SH-SY5Y (cell line): ENCODE measurements around the gene DHRS3.

ENCODE experiments used
- GATA2 ChIP-seq: IDR thresholded peaks from 2 replicates; pipeline ENCODE4 v1.6.1; 2011; ENCODE audit warnings: mild to moderate bottlenecking, low read depth, low read length
- GATA3 ChIP-seq: IDR thresholded peaks from 2 replicates; pipeline ENCODE4 v1.6.1; 2011; ENCODE audit warnings: low read depth, mild to moderate bottlenecking, low read length, moderate library complexity

DHRS3 gene

DNA sequence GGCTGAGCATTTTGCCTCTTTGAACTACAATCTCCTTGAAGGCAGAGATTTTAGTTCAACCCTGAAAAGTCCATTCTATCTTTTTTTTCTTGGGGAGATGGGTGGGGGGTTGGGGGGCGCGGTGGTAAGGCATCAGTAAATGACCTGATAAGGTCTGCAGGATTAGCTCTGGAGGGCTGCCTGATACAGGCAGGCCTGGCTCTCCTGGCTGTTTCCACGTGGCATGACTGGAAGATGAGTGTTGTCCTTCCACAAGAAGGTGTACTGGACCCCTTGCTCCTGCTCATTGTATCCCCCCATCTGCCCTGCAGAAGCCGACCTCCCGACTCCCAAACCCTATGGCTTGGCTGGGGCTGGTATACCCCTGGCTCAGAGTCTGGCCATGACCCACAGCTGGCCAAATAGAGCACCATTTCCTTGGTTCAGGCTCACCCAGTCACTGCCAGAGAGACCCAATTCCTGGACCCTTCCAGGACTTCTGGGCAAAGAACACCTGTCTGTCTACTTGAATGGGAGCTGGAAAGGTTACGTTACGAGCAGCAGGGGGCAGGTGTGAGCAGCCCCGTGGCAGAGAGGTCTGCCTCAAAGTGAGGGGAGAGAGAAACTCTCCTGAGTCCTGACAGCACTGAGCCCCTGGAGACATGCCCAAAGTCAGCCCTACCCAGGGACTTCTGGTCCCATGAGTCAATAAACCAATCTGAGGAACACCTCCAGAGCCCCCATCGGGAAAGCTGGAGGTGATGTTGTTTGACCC lies 17.0 kb downstream of the DHRS3 start:
- TF ChIP-seq GATA3 (no peak), GATA2 (no peak)

DNA sequence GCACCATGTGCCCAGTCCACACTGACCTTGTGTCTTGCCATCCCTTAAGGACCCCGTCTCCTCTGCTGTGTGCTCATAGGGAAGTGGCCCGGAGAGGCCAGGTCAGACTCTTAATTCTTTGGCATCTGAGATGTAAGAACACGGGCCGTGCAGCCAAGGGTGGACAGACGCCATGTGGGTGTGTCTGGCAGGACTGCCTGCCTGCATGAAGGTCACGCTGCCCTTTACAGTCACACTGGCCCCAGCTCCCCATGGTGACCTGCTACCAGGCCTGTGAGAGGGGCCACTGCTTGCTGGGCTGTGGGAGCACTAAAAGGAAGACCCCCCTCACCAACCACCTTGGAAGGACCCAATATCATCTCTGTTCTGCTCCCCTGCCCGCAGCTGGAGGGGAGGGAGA lies 17.7 kb downstream of the DHRS3 start:
- TF ChIP-seq GATA2 (no peak), GATA3 (no peak)

DNA sequence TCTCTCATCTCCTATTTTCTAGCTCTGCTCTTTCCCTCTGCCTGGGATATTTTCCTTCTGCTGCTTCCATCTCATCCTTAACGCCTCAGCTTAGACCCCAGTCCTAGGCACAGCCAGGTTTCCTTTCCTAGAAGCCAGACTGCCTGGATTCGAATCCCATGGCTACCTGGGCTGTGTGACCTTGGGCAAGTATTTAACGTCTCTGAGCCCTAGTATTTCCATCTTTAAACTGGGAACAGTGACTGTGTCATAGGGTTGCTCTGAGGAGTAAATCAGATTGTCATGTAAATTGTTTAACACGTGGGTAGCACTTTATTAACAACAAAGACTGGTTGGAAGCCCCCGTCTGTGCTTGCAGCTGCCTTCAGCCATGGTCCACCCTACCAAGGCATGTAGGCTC lies 18.4 kb downstream of the DHRS3 start:
- TF ChIP-seq GATA2, result no peak
- TF ChIP-seq GATA3, result no peak

DNA sequence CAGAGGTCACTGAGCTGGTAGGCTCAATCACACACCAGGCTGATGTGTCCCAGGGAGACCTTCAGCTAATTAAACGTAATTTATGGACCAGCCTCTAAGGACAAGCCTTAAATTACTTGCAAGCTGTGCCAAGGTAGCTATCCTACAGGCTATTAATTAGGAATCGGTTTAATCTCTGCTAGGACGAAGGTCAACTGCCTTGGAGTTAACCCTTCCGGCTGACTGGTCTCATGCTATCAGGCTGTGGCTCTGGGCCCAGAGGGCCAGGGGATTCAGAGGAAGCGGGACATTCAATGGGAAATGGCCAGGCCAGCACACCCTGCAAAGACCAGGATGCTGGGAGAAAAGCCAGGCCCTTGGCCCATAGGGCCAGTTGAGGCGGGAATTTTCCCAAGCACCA lies 19.0 kb downstream of the DHRS3 start:
- TF ChIP-seq GATA3 (no peak), GATA2 (no peak)

DNA sequence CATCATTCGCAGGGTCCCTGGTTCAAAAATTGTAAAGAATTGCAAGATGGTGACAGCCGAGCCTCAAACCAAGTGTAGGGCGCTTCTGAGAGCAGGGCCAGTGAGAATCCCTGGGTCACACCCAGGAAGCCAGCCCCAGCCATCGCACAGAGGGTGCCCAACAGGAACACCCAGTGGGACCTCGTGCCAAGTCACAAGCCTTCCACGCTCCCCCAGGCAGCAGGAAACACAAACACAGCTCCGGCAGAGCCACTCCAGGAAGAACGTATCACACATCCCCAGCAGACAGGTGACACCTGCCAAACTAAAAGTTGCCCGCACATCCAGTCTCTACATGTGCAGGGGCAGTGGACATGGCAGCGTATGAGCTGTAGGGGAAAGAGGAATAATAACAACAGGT lies 20.2 kb downstream of the DHRS3 start:
- TF ChIP-seq GATA2 (no peak), GATA3 (no peak)

DNA sequence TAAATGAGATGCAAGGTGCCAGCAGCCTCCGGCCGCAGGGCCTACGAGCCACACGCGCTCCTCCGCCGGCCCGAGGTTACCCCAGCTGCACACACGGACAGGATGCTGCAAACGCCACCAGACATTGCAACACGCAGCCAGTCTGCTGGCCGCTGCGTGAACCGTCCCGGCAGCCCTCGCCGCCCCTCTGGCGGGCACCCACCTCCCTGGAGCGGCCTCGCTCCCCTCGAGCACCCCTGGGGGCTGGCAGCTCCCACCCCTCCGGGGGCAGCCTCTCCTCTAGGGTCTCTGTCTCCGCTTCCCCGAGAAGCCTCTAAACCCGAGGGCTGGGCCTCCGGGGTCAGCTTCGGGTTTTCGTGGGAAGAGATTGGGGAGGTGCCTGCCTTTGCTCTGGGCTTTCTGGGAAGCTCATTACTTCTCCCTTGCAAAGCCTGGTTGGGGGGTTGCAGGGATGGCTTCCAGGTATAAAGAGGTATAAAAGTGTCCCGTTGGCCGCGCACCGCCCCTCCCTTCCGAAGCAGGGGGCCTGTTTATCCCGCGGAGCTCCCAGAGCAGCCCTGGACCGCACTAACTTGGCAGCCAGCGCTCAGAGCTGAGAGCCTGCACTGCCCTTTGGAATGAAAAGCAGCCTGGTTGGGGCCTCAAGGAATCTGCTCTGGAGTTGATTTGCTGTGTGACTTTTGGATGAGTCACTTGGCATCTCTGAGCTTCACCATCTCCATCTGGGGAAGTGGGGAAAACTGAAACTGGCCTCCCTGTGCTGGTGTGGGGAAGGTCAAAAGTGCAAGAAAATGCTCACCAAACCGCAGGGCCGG lies 21.8 kb downstream of the DHRS3 start:
- no peak for TF ChIP-seq GATA2
- TF ChIP-seq GATA3, result no peak

DNA sequence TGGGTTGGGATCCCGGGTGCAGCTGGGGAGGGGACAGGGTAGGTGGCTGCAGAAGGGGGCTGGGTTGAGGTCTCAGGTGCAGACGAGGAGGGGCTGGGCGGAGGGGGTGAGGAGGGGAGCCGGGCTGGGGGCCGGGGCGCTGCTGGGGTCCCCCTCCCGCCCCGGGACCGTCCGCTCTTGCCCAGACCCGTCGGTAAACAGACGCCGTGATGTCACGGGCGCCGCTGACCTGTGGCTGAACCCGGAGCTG lies 22.3 kb downstream of the DHRS3 start:
- TF ChIP-seq GATA3 (no peak), GATA2 (no peak)

DNA sequence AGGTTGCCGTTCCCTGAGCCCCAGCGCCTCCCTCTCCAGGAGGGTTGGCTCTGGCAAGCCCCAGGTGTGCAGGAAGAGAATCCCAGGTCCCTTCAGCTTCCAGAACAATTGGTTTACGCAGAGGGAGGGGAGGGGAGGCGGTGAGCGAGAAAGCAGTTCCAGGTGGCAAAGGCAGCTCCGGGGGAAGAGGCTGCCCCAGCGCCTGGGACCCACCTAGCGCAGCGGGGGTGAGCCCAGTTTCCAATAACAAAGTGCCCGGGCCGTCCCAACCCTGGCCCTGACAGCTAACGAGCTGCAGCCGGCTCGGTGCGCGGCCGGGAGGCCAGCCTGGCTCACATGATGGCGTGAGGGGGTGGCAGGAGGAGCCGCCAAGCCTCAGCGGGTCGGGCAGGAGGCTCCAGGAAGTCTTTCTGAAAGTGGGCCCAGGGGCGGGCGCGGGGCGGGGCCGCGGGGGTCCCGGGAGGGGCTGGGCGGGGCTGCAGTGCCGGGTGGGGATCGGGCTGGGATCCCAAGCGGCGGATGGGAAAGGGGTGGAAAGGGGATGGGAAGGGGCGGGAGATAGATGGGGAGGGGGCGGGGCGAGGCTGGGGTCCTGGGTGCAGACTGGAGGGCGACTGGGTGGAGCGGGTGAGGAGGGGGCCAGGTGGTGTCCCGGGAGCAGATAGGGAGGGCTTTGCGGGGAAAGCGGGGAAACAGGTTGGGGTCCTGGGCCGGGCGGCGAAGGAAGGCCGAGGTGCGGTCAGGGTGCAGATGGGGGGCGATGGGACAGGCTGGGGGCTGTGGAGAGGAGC lies 22.8 kb downstream of the DHRS3 start:
- TF ChIP-seq GATA3, result no peak
- no peak for TF ChIP-seq GATA2

DNA sequence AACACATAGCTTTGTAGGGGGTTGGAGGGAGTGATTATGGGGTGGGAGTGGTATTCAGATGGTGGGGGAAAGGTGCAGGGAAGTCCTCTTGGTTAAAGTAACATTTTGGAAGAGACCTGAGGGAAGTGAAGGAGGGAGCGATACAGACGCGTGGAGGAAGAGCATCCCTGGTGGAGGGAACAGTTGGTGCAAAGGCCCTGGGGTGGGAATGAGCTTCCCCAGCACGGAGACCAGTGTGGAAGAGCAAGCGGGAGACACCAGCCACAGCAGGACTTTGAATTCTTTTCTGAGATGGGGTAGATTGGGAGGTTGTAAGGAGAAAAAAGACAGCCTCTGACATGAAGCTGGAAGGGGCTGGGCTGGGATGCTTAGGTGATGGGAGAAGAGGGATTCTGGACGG lies 23.5 kb downstream of the DHRS3 start:
- no peak for TF ChIP-seq GATA2

DNA sequence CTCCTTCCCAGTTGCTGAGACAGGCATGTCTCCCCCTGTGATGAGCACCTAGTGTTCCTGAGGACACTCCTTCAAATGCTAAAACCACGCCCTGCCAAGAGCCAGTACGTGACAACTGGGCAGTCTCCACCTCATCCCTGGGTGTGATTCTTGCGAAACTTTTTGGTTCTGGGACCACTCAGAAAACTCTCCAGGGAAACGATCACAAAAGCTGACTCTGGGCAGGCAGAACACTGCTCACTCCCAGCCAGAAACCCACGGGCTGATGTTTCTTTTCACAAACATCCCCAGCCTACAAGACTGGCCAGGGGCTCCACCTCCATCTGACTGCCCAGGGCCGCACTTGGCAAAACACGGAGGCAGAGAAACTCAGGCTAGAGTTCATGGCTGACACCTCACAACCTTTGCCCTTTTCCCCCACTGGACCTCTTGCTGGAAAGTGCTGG lies 24.4 kb downstream of the DHRS3 start:
- no peak for TF ChIP-seq GATA2
- TF ChIP-seq GATA3, result no peak

DNA sequence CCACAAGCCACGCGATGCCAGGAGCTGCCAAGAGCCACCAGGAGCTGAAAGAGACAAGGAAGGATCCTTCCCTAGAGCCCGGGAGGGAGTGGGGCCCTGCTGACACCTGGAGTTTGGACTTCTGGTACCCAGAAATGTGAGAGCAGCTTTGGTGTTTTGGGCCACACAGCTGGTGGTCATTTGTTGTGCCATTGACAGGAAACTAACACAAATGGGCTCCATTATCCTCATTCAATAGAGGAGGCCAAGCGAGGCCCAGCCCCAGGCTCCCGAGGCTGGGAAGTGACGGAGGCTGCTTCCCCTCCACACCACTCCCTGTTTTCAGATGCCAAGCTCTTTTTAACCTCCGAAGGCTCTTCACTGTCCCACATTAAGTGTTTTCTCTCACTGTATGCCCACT lies 25.5 kb downstream of the DHRS3 start:
- TF ChIP-seq GATA2 (no peak), GATA3 (no peak)

DNA sequence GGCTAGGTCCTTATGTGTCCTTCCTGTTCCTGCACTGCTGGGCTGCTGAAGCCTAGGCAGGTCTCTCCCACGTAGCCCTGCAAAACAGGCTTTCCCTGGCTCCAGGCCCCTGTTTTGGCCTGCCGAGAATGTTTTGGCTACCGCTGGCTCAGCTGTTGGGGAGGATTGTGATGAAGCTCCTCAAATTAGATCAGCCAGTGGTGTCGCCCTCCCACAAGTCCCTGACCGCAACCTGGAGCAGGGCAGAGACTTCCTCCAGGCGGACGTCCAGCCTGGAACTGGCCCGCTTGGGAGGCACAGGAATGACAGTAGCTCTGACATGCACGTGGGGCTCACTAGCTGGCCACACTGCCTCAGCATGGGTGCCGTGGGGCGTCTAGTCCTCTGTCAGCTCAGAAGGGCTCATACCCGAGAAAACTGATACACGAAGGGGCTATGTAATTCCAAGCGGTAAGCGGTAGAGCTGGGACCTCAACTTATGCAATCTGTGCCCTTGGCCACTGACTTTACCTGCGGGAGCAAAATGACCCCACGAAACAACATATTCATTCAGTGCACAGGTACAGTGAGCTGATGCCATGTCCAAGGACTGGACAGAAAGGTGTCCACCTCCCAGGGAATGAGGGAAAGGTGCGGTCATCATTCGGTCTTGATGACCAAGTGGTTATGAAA lies 26.6 kb downstream of the DHRS3 start:
- TF ChIP-seq GATA2 (no peak), GATA3 (no peak)

DNA sequence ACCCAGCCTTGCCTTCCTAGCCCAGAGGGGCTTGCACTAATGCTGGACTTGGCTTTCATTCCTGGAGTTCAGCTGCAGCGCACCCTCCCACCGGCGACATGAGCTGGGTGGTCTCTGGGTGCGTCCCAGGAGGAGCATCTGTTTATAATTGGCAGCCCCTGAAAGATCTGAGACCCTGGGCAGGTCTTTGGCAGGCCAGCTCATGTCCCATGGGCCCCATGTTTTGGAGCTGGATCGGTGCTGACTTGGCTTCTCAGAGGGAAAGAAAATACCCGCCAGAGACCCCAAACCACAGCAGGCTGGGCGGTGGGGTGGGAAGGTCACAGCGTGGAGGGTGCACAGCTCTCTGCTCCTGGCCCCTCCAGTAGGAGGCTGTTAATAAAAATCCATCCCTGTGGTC lies 29.3 kb downstream of the DHRS3 start:
- no peak for TF ChIP-seq GATA2
- no peak for TF ChIP-seq GATA3

DNA sequence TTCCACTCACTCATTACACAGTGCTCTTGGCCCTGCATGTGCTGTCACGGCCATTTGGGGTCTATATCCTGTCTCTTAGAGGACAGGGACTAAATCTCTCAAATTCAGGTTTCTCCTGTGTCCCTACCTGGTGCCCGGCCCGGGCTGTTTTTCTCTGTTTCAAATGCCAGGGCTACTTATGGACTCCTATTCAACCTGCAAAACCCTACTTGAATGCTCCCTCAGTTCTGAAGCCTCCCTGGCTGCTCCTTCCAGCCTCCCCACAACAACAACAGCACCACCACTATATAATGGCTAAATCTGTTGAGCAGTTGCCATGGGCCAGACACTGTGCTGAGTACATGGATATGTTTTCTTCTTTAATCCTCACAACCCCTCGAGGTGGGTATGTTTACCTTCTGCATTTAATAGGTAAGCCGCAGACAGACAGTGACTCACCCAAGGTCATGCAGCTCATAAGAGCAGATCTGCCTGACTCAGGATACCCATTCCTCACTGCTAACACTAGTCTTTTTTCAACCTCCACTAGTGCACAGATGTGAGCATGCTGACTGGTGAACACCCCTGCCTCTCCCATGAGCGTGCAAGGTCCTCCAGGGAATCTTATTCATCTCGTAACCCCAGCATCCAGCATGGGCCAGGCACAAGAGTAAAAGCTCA lies 29.9 kb downstream of the DHRS3 start:
- TF ChIP-seq GATA3, result no peak
- no peak for TF ChIP-seq GATA2
